OCI-LY3 (cell line): ENCODE measurements around the gene ZSCAN20.
A peak's percentile ranks its signal among the peaks of the same experiment; 100 is the strongest.

Experiments
- H2AFZ ChIP-seq: fragments of 200-600, 300-600 bp; shearing (Covaris generic); 2 replicates; pipeline ENCODE4 v1.6.0; 2014; ENCODE audit warnings: antibody characterized with exemption, low read depth, low read length
- H3K27ac ChIP-seq: fragments of 200-600, 300-600 bp; sonication (generic); 2 replicates; pipeline ENCODE4 v1.5.1; 2014; ENCODE audit warnings: mild to moderate bottlenecking, low read length, moderate library complexity, mixed read lengths
- H3K27me3 ChIP-seq: fragments of 200-600, 300-600 bp; sonication (generic); 2 replicates; pipeline ENCODE4 v1.6.1; 2014; ENCODE audit warnings: low read depth, low read length, mixed read lengths
- H3K36me3 ChIP-seq: fragments of 200-600, 300-600 bp; sonication (generic); replicated peaks from 2 replicates; pipeline ENCODE3; 2014; ENCODE audit warnings: low read depth, low read length, mixed read lengths
- H3K4me1 ChIP-seq: fragments of 300-600, 200-600 bp; sonication (generic); 2 replicates; pipeline ENCODE4 v1.6.1; 2014; ENCODE audit warnings: low read length, mixed read lengths
- H3K4me2 ChIP-seq: fragments of 200-600, 300-600 bp; sonication (generic); 2 replicates; pipeline ENCODE4 v1.6.1; 2014; ENCODE audit warnings: low read length, mixed read lengths
- H3K4me3 ChIP-seq: fragments of 300-600, 200-600 bp; sonication (generic); 2 replicates; pipeline ENCODE4 v1.5.1; 2014; ENCODE audit warnings: antibody characterized with exemption, mild to moderate bottlenecking, low read length, moderate library complexity
- H3K79me2 ChIP-seq: fragments of 300-600, 200-600 bp; shearing (Covaris generic); 2 replicates; pipeline ENCODE4 v1.6.1; 2014; ENCODE audit warnings: mild to moderate bottlenecking, low read length, mixed read lengths
- H3K9ac ChIP-seq: fragments of 300-600, 200-600 bp; shearing (Covaris generic); 2 replicates; pipeline ENCODE4 v1.6.0; 2014; ENCODE audit warnings: mild to moderate bottlenecking, low read length, moderate library complexity
- H3K9me3 ChIP-seq: fragments of 200-600, 300-600 bp; shearing (Covaris generic); 2 replicates; pipeline ENCODE4 v1.6.1; 2014; ENCODE audit warnings: low read length, mixed read lengths; ENCODE audit not compliant: insufficient read depth
- H4K20me1 ChIP-seq: fragments of 200-600, 300-600 bp; sonication (generic); 2 replicates; pipeline ENCODE4 v1.6.1; 2016; ENCODE audit warnings: low read length, mixed read lengths; ENCODE audit not compliant: insufficient read depth
- EZH2phosphoT487 ChIP-seq: fragments of 200-600 bp; shearing (Covaris generic); IDR thresholded peaks from 2 replicates; pipeline ENCODE4 v1.6.1; 2018; ENCODE audit warnings: antibody characterized with exemption, mixed run types, low read depth
- TF ChIP-seq, protein P1 (sequence below): fragments of 200-600, 300-600 bp; sonication (generic); IDR thresholded peaks from 2 replicates; pipeline ENCODE4 v1.5.1; 2014; ENCODE audit warnings: antibody characterized with exemption, low read length, low read depth

Gene ZSCAN20

GRCh38 chr1:33460947-33461629 is 11.4 kb upstream of the ZSCAN20 start:
- no peaks in the 10 kb centered on the region for H3K36me3 ChIP-seq
- H3K4me3 ChIP-seq = peak overlapping the region; percentile 45
- TF ChIP-seq, protein P1, sequence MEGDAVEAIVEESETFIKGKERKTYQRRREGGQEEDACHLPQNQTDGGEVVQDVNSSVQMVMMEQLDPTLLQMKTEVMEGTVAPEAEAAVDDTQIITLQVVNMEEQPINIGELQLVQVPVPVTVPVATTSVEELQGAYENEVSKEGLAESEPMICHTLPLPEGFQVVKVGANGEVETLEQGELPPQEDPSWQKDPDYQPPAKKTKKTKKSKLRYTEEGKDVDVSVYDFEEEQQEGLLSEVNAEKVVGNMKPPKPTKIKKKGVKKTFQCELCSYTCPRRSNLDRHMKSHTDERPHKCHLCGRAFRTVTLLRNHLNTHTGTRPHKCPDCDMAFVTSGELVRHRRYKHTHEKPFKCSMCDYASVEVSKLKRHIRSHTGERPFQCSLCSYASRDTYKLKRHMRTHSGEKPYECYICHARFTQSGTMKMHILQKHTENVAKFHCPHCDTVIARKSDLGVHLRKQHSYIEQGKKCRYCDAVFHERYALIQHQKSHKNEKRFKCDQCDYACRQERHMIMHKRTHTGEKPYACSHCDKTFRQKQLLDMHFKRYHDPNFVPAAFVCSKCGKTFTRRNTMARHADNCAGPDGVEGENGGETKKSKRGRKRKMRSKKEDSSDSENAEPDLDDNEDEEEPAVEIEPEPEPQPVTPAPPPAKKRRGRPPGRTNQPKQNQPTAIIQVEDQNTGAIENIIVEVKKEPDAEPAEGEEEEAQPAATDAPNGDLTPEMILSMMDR = no peak
- no peak for TF ChIP-seq EZH2phosphoT487
- no peak overlapping the region for H3K27ac ChIP-seq
- H3K27me3 ChIP-seq = peaks cover 13% of the 10 kb centered on the region
- H3K79me2 ChIP-seq = no peaks in the 10 kb centered on the region
- H3K9ac ChIP-seq = no peak overlapping the region
- H3K4me1 ChIP-seq = peaks cover 24% of the 10 kb centered on the region
- H2AFZ ChIP-seq = no peak overlapping the region
- no peaks in the 10 kb centered on the region for H3K9me3 ChIP-seq
- peak overlapping the region; percentile 63 for H3K4me2 ChIP-seq
- peaks cover 4% of the 10 kb centered on the region; the same call in 1 of the 2 replicates for H4K20me1 ChIP-seq

GRCh38 chr1:33462405-33463164 is 9.9 kb upstream of the ZSCAN20 start:
- peaks cover 23% of the 10 kb centered on the region for H3K4me1 ChIP-seq
- H3K79me2 ChIP-seq = no peaks in the 10 kb centered on the region
- H4K20me1 ChIP-seq = peaks cover 4% of the 10 kb centered on the region; the same call in 1 of the 2 replicates
- no peak overlapping the region for H3K27ac ChIP-seq
- H3K27me3 ChIP-seq = peaks cover 13% of the 10 kb centered on the region
- H3K9ac ChIP-seq = no peak overlapping the region
- TF ChIP-seq, protein P1 = no peak
- TF ChIP-seq EZH2phosphoT487 = no peak
- H3K4me2 ChIP-seq = no peak overlapping the region
- no peak overlapping the region for H3K4me3 ChIP-seq
- no peaks in the 10 kb centered on the region for H3K36me3 ChIP-seq
- H2AFZ ChIP-seq = no peak overlapping the region
- no peaks in the 10 kb centered on the region for H3K9me3 ChIP-seq

DNA sequence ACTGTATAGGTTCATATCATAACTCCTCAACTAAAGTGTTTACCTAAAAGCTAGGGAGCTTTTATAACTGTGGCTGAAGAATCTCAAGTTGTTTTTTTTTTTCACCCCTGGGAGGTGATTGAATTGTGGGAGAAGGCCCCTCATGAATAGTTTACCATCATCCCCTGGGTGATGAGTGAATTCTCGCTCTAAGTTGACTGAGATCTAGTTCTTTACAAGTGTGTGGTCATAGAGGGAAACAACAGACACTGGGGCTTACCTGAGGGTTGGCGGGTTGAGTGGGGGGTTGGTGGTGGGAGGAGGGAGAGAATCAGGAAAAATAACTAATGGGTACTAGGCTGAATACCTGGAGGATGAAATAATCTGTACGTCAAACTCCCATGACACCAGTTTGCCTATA is 7.9 kb upstream of the ZSCAN20 start:
- TF ChIP-seq EZH2phosphoT487 = no peak
- TF ChIP-seq, protein P1 = no peak
- no peak overlapping the region for H3K27ac ChIP-seq
- no peaks in the 10 kb centered on the region for H3K36me3 ChIP-seq
- peaks cover 23% of the 10 kb centered on the region for H3K4me1 ChIP-seq
- H3K79me2 ChIP-seq = no peaks in the 10 kb centered on the region
- H2AFZ ChIP-seq = no peak overlapping the region
- no peaks in the 10 kb centered on the region for H3K9me3 ChIP-seq
- H3K27me3 ChIP-seq = peaks cover 11% of the 10 kb centered on the region
- no peak overlapping the region for H3K4me2 ChIP-seq
- H3K4me3 ChIP-seq = no peak overlapping the region
- H4K20me1 ChIP-seq = peaks cover 4% of the 10 kb centered on the region; the same call in 1 of the 2 replicates
- H3K9ac ChIP-seq = no peak overlapping the region

DNA sequence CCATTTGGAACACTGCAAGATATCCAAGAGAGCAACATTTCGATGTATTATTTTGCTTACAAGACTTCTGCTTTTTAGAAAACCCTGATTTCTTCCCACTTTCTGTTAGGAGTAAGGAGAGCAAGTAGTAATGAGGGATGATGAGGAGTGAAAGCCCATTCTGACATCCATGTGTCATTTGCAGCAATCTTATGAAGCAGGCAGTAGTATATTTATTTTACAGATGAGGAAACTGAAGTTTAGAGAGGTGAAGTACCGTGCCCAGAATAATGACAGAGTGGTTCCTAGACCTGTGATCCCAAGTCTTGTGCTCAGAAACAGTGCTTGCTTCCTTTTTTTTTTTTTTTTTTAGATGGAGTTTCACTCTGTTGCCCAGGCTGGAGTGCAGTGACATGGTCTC is 7.1 kb upstream of the ZSCAN20 start:
- peaks cover 18% of the 10 kb centered on the region for H3K4me1 ChIP-seq
- H3K4me3 ChIP-seq = no peak overlapping the region
- H3K27ac ChIP-seq = no peak overlapping the region
- no peak overlapping the region for H2AFZ ChIP-seq
- no peaks in the 10 kb centered on the region for H3K36me3 ChIP-seq
- no peak overlapping the region for H3K4me2 ChIP-seq
- no peak for TF ChIP-seq EZH2phosphoT487
- TF ChIP-seq, protein P1 = no peak
- H3K9ac ChIP-seq = no peak overlapping the region
- no peaks in the 10 kb centered on the region for H3K79me2 ChIP-seq
- H4K20me1 ChIP-seq = no peaks in the 10 kb centered on the region; the same call in 1 of the 2 replicates
- peaks cover 3% of the 10 kb centered on the region for H3K27me3 ChIP-seq
- H3K9me3 ChIP-seq = no peaks in the 10 kb centered on the region
